GM12864 (cell line): ENCODE measurements around the gene PITPNB.

Experiments used
- DNase-seq: peaks from one replicate; pipeline ENCODE4 v3.0.0-alpha.2; 2011; ENCODE audit warnings: low read depth
- H3K4me3 ChIP-seq: 2 replicates; pipeline ENCODE4 v1.5.1; 2011; ENCODE audit warnings: mild to moderate bottlenecking, low read depth, low read length, control low read depth
- CTCF ChIP-seq: IDR thresholded peaks from 2 replicates; pipeline ENCODE4 v1.5.1; 2011; ENCODE audit warnings: low read depth, mild to moderate bottlenecking, moderate library complexity, low read length, control low read depth, inconsistent platforms; ENCODE audit errors: missing control alignments

The PITPNB gene

GRCh38 chr22:27919942-27920755, 1.1 kb upstream of the PITPNB start:
- peak overlapping the region; percentile 79 for H3K4me3 ChIP-seq
- no peak for DNase-seq
- no peak for TF ChIP-seq CTCF

GRCh38 chr22:27918341-27919221, 475 bp downstream of the PITPNB start:
- DNase-seq = no peak
- no peak for TF ChIP-seq CTCF

DNA sequence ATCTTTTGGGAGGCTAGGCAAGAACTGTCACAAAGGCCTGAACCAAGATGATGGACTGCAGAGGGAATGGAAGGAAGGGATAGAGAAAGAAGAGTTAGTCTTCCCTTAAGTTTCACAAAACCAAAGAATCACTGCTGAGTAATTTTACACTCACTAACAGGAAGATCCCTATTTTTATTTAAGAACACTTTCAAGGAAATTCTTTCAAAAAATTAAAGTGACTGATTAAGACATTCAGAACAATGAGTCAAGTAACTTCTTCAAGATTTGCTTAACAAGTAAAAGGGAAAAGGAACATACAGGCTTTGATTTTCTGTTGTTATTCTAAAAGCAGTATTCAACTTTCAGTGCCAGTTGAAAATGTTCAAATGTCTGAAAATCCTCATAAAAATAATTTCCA, 3.1 kb downstream of the PITPNB start:
- no peak for DNase-seq
- no peak overlapping the region for H3K4me3 ChIP-seq
- TF ChIP-seq CTCF = no peak

More at GRCh38 chr22:27918341-27919221, 475 bp downstream of the PITPNB start:
- peak overlapping the region; percentile 93 for H3K4me3 ChIP-seq

DNA sequence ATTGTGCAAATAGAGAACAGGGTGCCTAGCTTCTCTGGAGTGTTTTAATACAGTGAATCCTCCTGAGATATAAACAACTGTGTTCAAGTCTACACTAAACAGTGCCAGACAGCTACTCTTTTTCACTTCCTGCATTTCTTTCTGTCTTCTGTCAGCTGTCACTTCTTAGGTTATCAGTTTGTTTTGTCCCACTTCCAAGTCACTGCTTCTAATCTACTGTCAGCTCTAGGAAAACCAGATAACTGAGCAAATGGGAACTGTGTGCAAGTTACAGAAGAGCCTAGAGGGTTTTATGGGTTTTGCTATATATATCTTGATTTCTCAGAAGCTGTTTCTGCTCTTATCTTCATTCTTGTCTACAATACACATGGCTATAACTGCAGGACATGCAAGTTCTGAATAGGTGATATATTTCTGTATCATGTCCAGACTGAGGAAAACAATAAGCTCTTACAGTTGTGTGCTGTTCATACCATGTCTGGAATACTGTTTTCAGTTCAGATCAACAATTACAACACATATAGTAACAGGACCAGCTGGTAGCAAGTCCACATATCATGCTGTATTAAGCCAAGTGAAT, 5.8 kb downstream of the PITPNB start:
- no peak overlapping the region for H3K4me3 ChIP-seq
- no peak for TF ChIP-seq CTCF
- no peak for DNase-seq

DNA sequence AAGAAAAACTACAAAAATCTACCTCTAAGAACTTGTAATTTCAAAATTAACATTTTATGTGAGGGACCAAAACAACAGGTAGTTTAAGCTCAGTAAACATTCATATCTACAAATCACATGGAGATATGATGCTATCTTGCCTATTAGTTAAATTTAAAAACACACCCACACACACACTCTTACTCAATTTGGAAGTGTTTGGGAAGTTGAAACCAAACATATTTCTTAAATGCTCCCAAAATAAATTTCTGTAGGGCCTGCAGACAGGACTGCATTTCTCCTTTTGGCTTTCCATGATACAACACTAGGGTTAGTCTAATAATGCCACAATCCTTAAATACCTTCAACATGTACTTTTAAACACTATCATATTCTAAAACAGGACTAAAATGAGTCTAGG, 7.0 kb downstream of the PITPNB start:
- no peak overlapping the region for H3K4me3 ChIP-seq
- TF ChIP-seq CTCF = no peak
- DNase-seq = no peak

GRCh38 chr22:27911330-27911729, 7.7 kb downstream of the PITPNB start:
- no peak for TF ChIP-seq CTCF
- no peak for DNase-seq

More at GRCh38 chr22:27911330-27911729, 7.7 kb downstream of the PITPNB start:
- no peak overlapping the region for H3K4me3 ChIP-seq
